ENCODE data around the gene DIAPH2. TPM values are rescaled to one million over a fixed set of nuclear protein-coding genes. Genes with fewer than 3 reads are reported as not detected.

DIAPH2 gene
- total and polyA plus RNA-seq, 9 donors, result 8.1 to 30.9 (median 24.2) TPM

- DNase-seq, result no peak
- intact Hi-C loops (cut with DNase I), result no loop called here
- Histone ChIP-seq H3K27ac (no peak overlapping the region), H3K9me3 (no peaks in the 10 kb centered on the region), H3K36me3 (no peaks in the 10 kb centered on the region), H3K4me1 (ENCODE audit: insufficient read depth) (no peaks in the 10 kb centered on the region), H3K27me3 (no peaks in the 10 kb centered on the region), H3K4me3 (no peak overlapping the region)
- 82 to 91% (median 83%) methylated on average over 2 of the region's 2 CpGs for WGBS, 3 donors
- TF ChIP-seq, protein P1, sequence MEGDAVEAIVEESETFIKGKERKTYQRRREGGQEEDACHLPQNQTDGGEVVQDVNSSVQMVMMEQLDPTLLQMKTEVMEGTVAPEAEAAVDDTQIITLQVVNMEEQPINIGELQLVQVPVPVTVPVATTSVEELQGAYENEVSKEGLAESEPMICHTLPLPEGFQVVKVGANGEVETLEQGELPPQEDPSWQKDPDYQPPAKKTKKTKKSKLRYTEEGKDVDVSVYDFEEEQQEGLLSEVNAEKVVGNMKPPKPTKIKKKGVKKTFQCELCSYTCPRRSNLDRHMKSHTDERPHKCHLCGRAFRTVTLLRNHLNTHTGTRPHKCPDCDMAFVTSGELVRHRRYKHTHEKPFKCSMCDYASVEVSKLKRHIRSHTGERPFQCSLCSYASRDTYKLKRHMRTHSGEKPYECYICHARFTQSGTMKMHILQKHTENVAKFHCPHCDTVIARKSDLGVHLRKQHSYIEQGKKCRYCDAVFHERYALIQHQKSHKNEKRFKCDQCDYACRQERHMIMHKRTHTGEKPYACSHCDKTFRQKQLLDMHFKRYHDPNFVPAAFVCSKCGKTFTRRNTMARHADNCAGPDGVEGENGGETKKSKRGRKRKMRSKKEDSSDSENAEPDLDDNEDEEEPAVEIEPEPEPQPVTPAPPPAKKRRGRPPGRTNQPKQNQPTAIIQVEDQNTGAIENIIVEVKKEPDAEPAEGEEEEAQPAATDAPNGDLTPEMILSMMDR (IDR thresholded peaks at IDR 0.05), result no peak
- no peak for TF ChIP-seq EP300 (IDR thresholded peaks at IDR 0.05)
- no peak for TF ChIP-seq POLR2A (IDR thresholded peaks at IDR 0.05)
These were observed 148.7 kb downstream of the DIAPH2 start for GRCh38 chrX:96833333-96833732.

DNA sequence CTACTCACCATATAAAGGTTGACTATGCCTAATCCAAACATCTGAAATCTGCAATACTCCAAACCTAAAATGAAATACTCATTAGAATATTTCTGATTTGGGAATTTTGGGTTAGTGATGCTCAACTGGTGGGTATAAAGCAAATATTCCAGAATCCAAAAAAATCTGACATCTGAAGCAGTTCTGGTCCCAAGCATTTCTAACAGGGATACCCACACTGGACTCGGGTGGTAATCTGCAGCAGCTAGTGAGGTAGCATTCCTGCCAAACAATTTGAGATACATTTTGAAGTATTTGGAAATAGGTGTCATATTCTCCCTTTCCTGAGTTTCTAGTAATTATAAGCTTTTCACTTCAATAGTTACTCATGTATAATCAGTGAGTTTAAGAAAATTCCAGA, 149.5 kb downstream of the DIAPH2 start:
- WGBS, 3 donors, result 63 to 89% (median 76%) methylated on average over 1 of the region's 1 CpG
- intact Hi-C loops (cut with DNase I), result no loop called here
- Histone ChIP-seq H3K27ac (no peak overlapping the region), H3K36me3 (no peaks in the 10 kb centered on the region), H3K9me3 (no peaks in the 10 kb centered on the region), H3K27me3 (no peaks in the 10 kb centered on the region), H3K4me3 (no peak overlapping the region), H3K4me1 (ENCODE audit: insufficient read depth) (no peaks in the 10 kb centered on the region)
- TF ChIP-seq, protein P1 (IDR thresholded peaks at IDR 0.05), result no peak
- TF ChIP-seq POLR2A (IDR thresholded peaks at IDR 0.05), result no peak
- no peak for TF ChIP-seq EP300 (IDR thresholded peaks at IDR 0.05)
- DNase-seq, result no peak

DNA sequence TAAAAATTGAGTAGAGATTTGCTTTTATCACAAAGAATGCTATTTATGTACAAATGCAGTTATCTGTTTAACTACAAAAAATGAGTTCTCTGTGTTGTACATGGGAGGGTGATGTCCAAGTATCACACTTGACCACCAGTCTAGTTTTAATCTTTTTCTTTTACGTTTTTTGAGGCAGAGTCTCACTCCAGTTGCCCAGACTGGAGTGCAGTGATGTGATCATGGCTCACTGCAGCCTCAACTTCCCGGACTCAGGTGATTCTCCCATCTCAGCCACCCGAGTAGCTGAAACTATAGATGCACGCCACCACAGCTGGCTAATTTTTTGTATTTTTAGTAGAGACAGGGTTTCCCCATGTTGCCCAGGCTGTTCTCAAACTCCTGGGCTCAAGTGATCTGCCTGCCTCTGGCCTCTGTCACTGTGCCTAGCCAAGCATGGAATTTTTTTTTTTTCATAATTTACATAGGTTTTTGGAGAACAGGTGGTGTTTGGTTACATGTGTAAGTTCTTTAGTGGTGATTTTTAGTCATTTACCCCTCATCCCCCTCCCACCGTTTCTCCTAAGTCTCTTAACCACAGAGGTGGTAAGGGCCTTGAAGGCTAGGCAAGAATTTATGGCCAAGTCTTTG, 151.1 kb downstream of the DIAPH2 start:
- Histone ChIP-seq H3K36me3 (no peaks in the 10 kb centered on the region), H3K9me3 (no peaks in the 10 kb centered on the region), H3K27me3 (no peaks in the 10 kb centered on the region), H3K4me3 (no peak overlapping the region), H3K4me1 (ENCODE audit: insufficient read depth) (no peaks in the 10 kb centered on the region), H3K27ac (no peak overlapping the region)
- DNase-seq, result no peak
- intact Hi-C loops (cut with DNase I), result no loop called here
- 70 to 74% (median 73%) methylated on average over 5 of the region's 5 CpGs for WGBS, 3 donors
- TF ChIP-seq EP300 (IDR thresholded peaks at IDR 0.05) (no peak), POLR2A (IDR thresholded peaks at IDR 0.05) (no peak)

- Histone ChIP-seq H3K4me1 (ENCODE audit: insufficient read depth) (no peaks in the 10 kb centered on the region), H3K27ac (no peak overlapping the region), H3K27me3 (no peaks in the 10 kb centered on the region), H3K9me3 (no peaks in the 10 kb centered on the region), H3K4me3 (no peak overlapping the region), H3K36me3 (no peaks in the 10 kb centered on the region)
- intact Hi-C loops (cut with DNase I), result no loop called here
- DNase-seq, result no peak
- WGBS, 3 donors, result 73 to 83% (median 74%) methylated on average over 3 of the region's 3 CpGs
- TF ChIP-seq POLR2A (IDR thresholded peaks at IDR 0.05) (no peak), EP300 (IDR thresholded peaks at IDR 0.05) (no peak)
- TF ChIP-seq, protein P1 (IDR thresholded peaks at IDR 0.05), result no peak
These were observed 153.2 kb downstream of the DIAPH2 start for GRCh38 chrX:96837808-96838207.

GRCh38 chrX:96838537-96838936, 153.9 kb downstream of the DIAPH2 start:
- DNase-seq, result no peak
- intact Hi-C loops (cut with DNase I), result no loop called here
- Histone ChIP-seq H3K27me3 (no peaks in the 10 kb centered on the region), H3K36me3 (no peaks in the 10 kb centered on the region), H3K4me1 (ENCODE audit: insufficient read depth) (no peaks in the 10 kb centered on the region), H3K4me3 (no peak overlapping the region), H3K27ac (no peak overlapping the region), H3K9me3 (no peaks in the 10 kb centered on the region)
- WGBS, 3 donors, result 38 to 81% (median 68%) methylated on average over 1 of the region's 1 CpG
- TF ChIP-seq POLR2A (IDR thresholded peaks at IDR 0.05) (no peak), EP300 (IDR thresholded peaks at IDR 0.05) (no peak)
- TF ChIP-seq, protein P1 (IDR thresholded peaks at IDR 0.05), result no peak
